WTC11 (cell line): Measurements from ENCODE around the gene FKBP5.

Experiments
- ATF1 ChIP-seq: sonication (generic); formaldehyde crosslinking; IDR thresholded peaks from 2 replicates; pipeline ENCODE4 v1.8.1; 2023; ENCODE audit warnings: mild to moderate bottlenecking, moderate library complexity, missing genetic modification reagents
- GRHL2 ChIP-seq: fragments of 250-450 bp; sonication (Bioruptor Pico); IDR thresholded peaks from 2 replicates; pipeline ENCODE4 v1.8.0; 2022; ENCODE audit warnings: mild to moderate bottlenecking, moderate library complexity; ENCODE audit not compliant: insufficient replicate concordance, severe bottlenecking
- IRF1 ChIP-seq: sonication (generic); formaldehyde crosslinking; IDR thresholded peaks from 2 replicates; pipeline ENCODE4 v1.8.0; 2023; ENCODE audit warnings: missing genetic modification reagents
- MAX ChIP-seq: sonication (generic); formaldehyde crosslinking; IDR thresholded peaks from 2 replicates; pipeline ENCODE4 v1.8.0; 2022; ENCODE audit warnings: mild to moderate bottlenecking, missing genetic modification reagents
- MLX ChIP-seq: sonication (generic); formaldehyde crosslinking; IDR thresholded peaks from 2 replicates; pipeline ENCODE4 v1.8.1; 2023; ENCODE audit warnings: mild to moderate bottlenecking, missing genetic modification reagents, moderate library complexity
- MXD4 ChIP-seq: fragments of 250-450 bp; sonication (Bioruptor Pico); IDR thresholded peaks from 2 replicates; pipeline ENCODE4 v1.8.0; 2021; ENCODE audit warnings: mild to moderate bottlenecking, moderate library complexity, borderline replicate concordance
- NR2C2 ChIP-seq: sonication (generic); formaldehyde crosslinking; IDR thresholded peaks from 2 replicates; pipeline ENCODE4 v1.8.0; 2022; ENCODE audit warnings: mild to moderate bottlenecking, missing genetic modification reagents
- TEAD1 ChIP-seq: sonication (generic); formaldehyde crosslinking; IDR thresholded peaks from 2 replicates; pipeline ENCODE4 v1.8.0; 2022; ENCODE audit warnings: mild to moderate bottlenecking, missing genetic modification reagents
- TEAD4 ChIP-seq: sonication (generic); formaldehyde crosslinking; IDR thresholded peaks from 2 replicates; pipeline ENCODE4 v1.8.0; 2022; ENCODE audit warnings: mild to moderate bottlenecking, missing genetic modification reagents
- TF ChIP-seq, protein P1 (sequence below): fragments of 200-600 bp; IDR thresholded peaks from 2 replicates; pipeline ENCODE4 v1.8.0; 2022; ENCODE audit warnings: antibody characterized with exemption
- TF ChIP-seq, protein P2 (sequence below): sonication (generic); formaldehyde crosslinking; IDR thresholded peaks from 2 replicates; pipeline ENCODE4 v1.8.1; 2023; ENCODE audit warnings: mild to moderate bottlenecking, missing genetic modification reagents
- TF ChIP-seq, protein P3 (sequence below): fragments of 250-450 bp; sonication (Bioruptor Pico); IDR thresholded peaks from 2 replicates; pipeline ENCODE4 v1.9.0; 2021; ENCODE audit warnings: mild to moderate bottlenecking, borderline replicate concordance
- TF ChIP-seq, protein P4 (sequence below): sonication (generic); formaldehyde crosslinking; IDR thresholded peaks from 2 replicates; pipeline ENCODE4 v1.8.1; 2022; ENCODE audit warnings: mild to moderate bottlenecking, moderate library complexity, missing genetic modification reagents

DNA sequence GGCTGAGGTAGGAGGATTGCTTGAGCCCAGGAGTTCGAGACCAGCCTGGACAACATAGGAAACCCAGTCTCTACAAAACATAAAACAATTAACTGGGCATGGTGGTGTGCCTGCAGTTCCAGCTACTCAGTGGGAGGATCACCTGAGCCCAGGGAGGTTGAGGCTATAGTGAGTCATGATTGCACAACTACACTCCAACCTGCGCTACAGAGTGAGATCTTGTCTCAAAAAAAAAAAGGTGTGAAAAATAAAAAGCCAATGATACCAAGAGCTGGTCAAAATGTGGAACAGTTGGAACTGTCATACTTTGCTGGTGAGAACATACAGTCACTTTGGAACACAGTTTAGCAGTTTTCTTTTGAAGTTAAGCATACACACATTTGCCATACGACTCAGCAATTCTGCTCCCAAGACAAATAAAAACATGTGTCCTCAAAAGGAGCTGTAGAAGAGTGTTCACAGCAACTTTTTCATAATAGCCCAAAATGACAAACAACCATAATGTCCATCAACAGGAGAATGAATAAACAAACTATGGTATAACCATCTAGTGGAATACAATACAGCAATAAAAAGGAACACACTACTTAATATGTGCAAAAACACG, 21.6 kb upstream of the FKBP5 start:
- no peak for TF ChIP-seq MAX (CRISPR knock-in tag)
- TF ChIP-seq, protein P1, sequence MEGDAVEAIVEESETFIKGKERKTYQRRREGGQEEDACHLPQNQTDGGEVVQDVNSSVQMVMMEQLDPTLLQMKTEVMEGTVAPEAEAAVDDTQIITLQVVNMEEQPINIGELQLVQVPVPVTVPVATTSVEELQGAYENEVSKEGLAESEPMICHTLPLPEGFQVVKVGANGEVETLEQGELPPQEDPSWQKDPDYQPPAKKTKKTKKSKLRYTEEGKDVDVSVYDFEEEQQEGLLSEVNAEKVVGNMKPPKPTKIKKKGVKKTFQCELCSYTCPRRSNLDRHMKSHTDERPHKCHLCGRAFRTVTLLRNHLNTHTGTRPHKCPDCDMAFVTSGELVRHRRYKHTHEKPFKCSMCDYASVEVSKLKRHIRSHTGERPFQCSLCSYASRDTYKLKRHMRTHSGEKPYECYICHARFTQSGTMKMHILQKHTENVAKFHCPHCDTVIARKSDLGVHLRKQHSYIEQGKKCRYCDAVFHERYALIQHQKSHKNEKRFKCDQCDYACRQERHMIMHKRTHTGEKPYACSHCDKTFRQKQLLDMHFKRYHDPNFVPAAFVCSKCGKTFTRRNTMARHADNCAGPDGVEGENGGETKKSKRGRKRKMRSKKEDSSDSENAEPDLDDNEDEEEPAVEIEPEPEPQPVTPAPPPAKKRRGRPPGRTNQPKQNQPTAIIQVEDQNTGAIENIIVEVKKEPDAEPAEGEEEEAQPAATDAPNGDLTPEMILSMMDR, result no peak
- TF ChIP-seq, protein P2, sequence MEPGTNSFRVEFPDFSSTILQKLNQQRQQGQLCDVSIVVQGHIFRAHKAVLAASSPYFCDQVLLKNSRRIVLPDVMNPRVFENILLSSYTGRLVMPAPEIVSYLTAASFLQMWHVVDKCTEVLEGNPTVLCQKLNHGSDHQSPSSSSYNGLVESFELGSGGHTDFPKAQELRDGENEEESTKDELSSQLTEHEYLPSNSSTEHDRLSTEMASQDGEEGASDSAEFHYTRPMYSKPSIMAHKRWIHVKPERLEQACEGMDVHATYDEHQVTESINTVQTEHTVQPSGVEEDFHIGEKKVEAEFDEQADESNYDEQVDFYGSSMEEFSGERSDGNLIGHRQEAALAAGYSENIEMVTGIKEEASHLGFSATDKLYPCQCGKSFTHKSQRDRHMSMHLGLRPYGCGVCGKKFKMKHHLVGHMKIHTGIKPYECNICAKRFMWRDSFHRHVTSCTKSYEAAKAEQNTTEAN, result no peak
- TF ChIP-seq, protein P3, sequence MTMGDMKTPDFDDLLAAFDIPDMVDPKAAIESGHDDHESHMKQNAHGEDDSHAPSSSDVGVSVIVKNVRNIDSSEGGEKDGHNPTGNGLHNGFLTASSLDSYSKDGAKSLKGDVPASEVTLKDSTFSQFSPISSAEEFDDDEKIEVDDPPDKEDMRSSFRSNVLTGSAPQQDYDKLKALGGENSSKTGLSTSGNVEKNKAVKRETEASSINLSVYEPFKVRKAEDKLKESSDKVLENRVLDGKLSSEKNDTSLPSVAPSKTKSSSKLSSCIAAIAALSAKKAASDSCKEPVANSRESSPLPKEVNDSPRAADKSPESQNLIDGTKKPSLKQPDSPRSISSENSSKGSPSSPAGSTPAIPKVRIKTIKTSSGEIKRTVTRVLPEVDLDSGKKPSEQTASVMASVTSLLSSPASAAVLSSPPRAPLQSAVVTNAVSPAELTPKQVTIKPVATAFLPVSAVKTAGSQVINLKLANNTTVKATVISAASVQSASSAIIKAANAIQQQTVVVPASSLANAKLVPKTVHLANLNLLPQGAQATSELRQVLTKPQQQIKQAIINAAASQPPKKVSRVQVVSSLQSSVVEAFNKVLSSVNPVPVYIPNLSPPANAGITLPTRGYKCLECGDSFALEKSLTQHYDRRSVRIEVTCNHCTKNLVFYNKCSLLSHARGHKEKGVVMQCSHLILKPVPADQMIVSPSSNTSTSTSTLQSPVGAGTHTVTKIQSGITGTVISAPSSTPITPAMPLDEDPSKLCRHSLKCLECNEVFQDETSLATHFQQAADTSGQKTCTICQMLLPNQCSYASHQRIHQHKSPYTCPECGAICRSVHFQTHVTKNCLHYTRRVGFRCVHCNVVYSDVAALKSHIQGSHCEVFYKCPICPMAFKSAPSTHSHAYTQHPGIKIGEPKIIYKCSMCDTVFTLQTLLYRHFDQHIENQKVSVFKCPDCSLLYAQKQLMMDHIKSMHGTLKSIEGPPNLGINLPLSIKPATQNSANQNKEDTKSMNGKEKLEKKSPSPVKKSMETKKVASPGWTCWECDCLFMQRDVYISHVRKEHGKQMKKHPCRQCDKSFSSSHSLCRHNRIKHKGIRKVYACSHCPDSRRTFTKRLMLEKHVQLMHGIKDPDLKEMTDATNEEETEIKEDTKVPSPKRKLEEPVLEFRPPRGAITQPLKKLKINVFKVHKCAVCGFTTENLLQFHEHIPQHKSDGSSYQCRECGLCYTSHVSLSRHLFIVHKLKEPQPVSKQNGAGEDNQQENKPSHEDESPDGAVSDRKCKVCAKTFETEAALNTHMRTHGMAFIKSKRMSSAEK (CRISPR knock-in tag), result no peak
- TF ChIP-seq NR2C2 (CRISPR knock-in tag), result no peak
- TF ChIP-seq MXD4 (CRISPR knock-in tag), result no peak
- TF ChIP-seq IRF1, result no peak
- TF ChIP-seq, protein P4, sequence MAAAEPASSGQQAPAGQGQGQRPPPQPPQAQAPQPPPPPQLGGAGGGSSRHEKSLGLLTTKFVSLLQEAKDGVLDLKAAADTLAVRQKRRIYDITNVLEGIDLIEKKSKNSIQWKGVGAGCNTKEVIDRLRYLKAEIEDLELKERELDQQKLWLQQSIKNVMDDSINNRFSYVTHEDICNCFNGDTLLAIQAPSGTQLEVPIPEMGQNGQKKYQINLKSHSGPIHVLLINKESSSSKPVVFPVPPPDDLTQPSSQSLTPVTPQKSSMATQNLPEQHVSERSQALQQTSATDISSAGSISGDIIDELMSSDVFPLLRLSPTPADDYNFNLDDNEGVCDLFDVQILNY (CRISPR knock-in tag), result no peak
- no peak for TF ChIP-seq TEAD4 (CRISPR knock-in tag)
- TF ChIP-seq ATF1 (CRISPR knock-in tag), result no peak
- no peak for TF ChIP-seq MLX (CRISPR knock-in tag)
- no peak for TF ChIP-seq TEAD1 (CRISPR knock-in tag)
- no peak for TF ChIP-seq GRHL2
